OCI-LY3 (cell line): ENCODE data around the gene DUS2.

Experiments
- EZH2phosphoT487 ChIP-seq: fragments of 200-600 bp; shearing (Covaris generic); IDR thresholded peaks from 2 replicates; pipeline ENCODE4 v1.6.1; 2018; ENCODE audit warnings: antibody characterized with exemption, mixed run types, low read depth
- TF ChIP-seq, protein P1 (sequence below): fragments of 200-600, 300-600 bp; sonication (generic); IDR thresholded peaks from 2 replicates; pipeline ENCODE4 v1.5.1; 2014; ENCODE audit warnings: antibody characterized with exemption, low read length, low read depth

GRCh38 chr16:68064791-68065365 is 41.8 kb downstream of the DUS2 start:
- TF ChIP-seq, protein P1, sequence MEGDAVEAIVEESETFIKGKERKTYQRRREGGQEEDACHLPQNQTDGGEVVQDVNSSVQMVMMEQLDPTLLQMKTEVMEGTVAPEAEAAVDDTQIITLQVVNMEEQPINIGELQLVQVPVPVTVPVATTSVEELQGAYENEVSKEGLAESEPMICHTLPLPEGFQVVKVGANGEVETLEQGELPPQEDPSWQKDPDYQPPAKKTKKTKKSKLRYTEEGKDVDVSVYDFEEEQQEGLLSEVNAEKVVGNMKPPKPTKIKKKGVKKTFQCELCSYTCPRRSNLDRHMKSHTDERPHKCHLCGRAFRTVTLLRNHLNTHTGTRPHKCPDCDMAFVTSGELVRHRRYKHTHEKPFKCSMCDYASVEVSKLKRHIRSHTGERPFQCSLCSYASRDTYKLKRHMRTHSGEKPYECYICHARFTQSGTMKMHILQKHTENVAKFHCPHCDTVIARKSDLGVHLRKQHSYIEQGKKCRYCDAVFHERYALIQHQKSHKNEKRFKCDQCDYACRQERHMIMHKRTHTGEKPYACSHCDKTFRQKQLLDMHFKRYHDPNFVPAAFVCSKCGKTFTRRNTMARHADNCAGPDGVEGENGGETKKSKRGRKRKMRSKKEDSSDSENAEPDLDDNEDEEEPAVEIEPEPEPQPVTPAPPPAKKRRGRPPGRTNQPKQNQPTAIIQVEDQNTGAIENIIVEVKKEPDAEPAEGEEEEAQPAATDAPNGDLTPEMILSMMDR = peak; percentile 81
- TF ChIP-seq EZH2phosphoT487 = no peak
